ENCODE results near the gene RPL38. TPM values are rescaled to one million over a fixed set of nuclear protein-coding genes. Genes with fewer than 3 reads are reported as not detected.

RPL38 gene
- total RNA-seq, 4 donors from 2014 or later, result 565 to 1,273 (median 679) TPM

- DNase-seq (ENCODE audit: low spot score in 2 of 2), result no peak
- Histone ChIP-seq H3K36me3 (peaks cover 30% of the 10 kb centered on the region), H3K9me3 (no peaks in the 10 kb centered on the region), H3K4me3 (peak overlapping the region; percentile 93), H3K4me1 (peaks cover 52% of the 10 kb centered on the region), H3K27me3 (peaks cover 19% of the 10 kb centered on the region), H3K27ac (no peak overlapping the region)
- 24% methylated on average over 15 of the region's 15 CpGs for WGBS
- TF ChIP-seq POLR2AphosphoS5 (IDR thresholded peaks at IDR 0.05), result no peak
- no peak for TF ChIP-seq POLR2A (IDR thresholded peaks at IDR 0.05)
- TF ChIP-seq EP300 (IDR thresholded peaks at IDR 0.05), result no peak
- no peak for TF ChIP-seq CTCF (IDR thresholded peaks at IDR 0.05)
Measured at GRCh38 chr17:74202938-74203337, 540 bp upstream of the RPL38 start.

GRCh38 chr17:74204474-74204873, 996 bp downstream of the RPL38 start:
- H3K4me1 ChIP-seq, result peaks cover 59% of the 10 kb centered on the region
- peaks cover 45% of the 10 kb centered on the region for H3K36me3 ChIP-seq
- H3K27me3 ChIP-seq, result peaks cover 19% of the 10 kb centered on the region
- no peak overlapping the region for H3K27ac ChIP-seq
- TF ChIP-seq CTCF (IDR thresholded peaks at IDR 0.05) (no peak), POLR2A (IDR thresholded peaks at IDR 0.05) (no peak), POLR2AphosphoS5 (IDR thresholded peaks at IDR 0.05) (no peak), EP300 (IDR thresholded peaks at IDR 0.05) (no peak)
- no peak for DNase-seq (ENCODE audit: low spot score in 2 of 2)
- WGBS, result 43% methylated on average over 14 of the region's 14 CpGs
- H3K4me3 ChIP-seq, result peak overlapping the region; percentile 93
- no peaks in the 10 kb centered on the region for H3K9me3 ChIP-seq

- Histone ChIP-seq H3K27ac (no peak overlapping the region), H3K36me3 (peaks cover 50% of the 10 kb centered on the region)
- no peak for TF ChIP-seq EP300 (IDR thresholded peaks at IDR 0.05)
Measured at GRCh38 chr17:74205274-74205673, 1.8 kb downstream of the RPL38 start.

DNA sequence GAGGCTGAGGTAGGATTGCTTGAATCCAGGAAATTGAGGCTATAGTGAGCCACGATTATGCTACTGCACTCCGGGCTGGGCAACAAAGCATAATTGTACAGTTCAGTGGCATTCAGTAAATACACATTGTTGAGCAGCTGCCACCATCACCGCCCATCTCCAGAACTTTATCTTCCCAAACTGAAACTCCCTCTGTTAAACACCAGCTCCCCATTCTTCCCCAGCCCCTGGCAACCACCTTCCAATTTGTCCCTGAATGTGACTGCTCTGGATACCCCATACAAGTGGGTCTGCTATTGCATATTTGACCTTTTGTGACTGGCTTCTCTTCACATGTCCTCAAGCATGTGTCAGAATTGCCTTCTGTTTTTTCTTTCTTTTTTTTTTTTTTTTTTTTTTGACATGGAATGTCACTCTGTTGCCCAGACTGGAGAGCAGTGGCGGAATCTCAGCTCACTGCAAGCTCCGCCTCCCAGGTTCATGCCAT, 2.9 kb downstream of the RPL38 start:
- Histone ChIP-seq H3K4me1 (peaks cover 68% of the 10 kb centered on the region), H3K27ac (peak overlapping the region; percentile 17), H3K4me3 (no peak overlapping the region), H3K9me3 (no peaks in the 10 kb centered on the region), H3K27me3 (peaks cover 5% of the 10 kb centered on the region), H3K36me3 (peaks cover 50% of the 10 kb centered on the region)
- no peak for TF ChIP-seq POLR2A (IDR thresholded peaks at IDR 0.05)
- no peak for TF ChIP-seq EP300 (IDR thresholded peaks at IDR 0.05)
- no peak for TF ChIP-seq POLR2AphosphoS5 (IDR thresholded peaks at IDR 0.05)
- no peak for TF ChIP-seq CTCF (IDR thresholded peaks at IDR 0.05)
- no peak for DNase-seq (ENCODE audit: low spot score in 2 of 2)
- 53% methylated on average over 5 of the region's 5 CpGs for WGBS

More at GRCh38 chr17:74205274-74205673, 1.8 kb downstream of the RPL38 start:
- Histone ChIP-seq H3K27me3 (peaks cover 16% of the 10 kb centered on the region), H3K9me3 (no peaks in the 10 kb centered on the region), H3K4me3 (peak overlapping the region; percentile 93), H3K4me1 (peaks cover 57% of the 10 kb centered on the region)
- DNase-seq (ENCODE audit: low spot score in 2 of 2), result no peak
- 62% methylated on average over 3 of the region's 3 CpGs for WGBS

DNA sequence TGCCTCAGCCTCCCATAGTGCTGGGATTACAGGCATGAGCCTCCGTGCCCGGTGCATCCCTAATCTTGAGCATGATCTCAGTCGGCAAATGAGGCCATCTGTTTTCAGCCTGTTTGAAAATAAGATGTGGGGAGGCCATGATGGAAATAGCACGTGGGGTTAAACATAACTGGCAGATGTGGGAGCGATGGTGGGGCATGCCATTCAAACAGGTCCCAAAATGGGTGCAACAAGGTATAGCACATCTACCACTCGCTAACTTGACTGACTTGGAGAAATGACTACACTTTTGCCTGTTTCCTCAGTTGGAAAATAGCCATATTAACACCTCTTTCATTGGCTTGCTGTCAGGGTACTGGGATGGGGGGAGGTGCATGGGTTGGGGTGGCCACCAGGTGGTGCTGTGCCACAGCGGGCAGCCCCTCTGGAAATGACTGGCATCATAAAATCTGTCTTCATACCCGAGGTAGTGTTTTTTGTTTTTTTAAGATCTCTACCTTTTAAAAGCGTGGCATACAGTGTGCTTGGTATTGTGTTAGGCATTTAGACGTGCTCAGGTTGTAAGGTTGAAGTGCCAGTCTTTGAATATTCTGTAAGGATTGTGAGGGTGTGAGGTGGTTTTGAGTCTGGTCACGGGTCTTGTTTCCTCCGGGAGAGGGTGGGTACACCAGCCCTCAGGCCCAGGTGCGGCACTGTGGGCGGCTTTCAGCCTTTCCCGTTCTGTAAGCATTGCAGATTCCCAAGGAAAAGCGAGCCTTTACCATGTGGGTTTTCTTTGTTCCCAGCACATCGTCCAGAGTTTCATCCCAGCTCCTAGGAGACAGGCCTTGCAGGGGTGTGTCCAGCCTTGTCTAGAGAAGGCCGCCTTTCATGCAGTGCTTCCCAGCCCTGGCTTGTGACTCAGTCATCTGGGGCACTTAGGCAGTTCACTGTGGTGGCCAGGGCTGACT, 7.0 kb downstream of the RPL38 start:
- H3K27ac ChIP-seq, result no peak overlapping the region
- WGBS, result 45% methylated on average over 17 of the region's 18 CpGs
- DNase-seq (ENCODE audit: low spot score in 2 of 2), result no peak

More for the DNA sequence above, 7.0 kb downstream of the RPL38 start:
- TF ChIP-seq CTCF (IDR thresholded peaks at IDR 0.05) (peak; percentile 86 to 96), EP300 (IDR thresholded peaks at IDR 0.05) (no peak), POLR2A (IDR thresholded peaks at IDR 0.05) (no peak), POLR2AphosphoS5 (IDR thresholded peaks at IDR 0.05) (no peak)
- Histone ChIP-seq H3K4me1 (peaks cover 81% of the 10 kb centered on the region), H3K36me3 (peaks cover 41% of the 10 kb centered on the region), H3K4me3 (no peak overlapping the region), H3K9me3 (no peaks in the 10 kb centered on the region), H3K27me3 (no peaks in the 10 kb centered on the region)

Measured in suprapubic skin (tissue), 4 donors.